ENCODE data around the gene MGLL. TPM values are rescaled to one million over a fixed set of nuclear protein-coding genes. Genes with fewer than 3 reads are reported as not detected.
A peak's percentile ranks its signal among the peaks of the same experiment; 100 is the strongest.

The MGLL gene
- total and polyA plus RNA-seq, 4 donors: 67.0 to 182 (median 78.2) TPM

DNA sequence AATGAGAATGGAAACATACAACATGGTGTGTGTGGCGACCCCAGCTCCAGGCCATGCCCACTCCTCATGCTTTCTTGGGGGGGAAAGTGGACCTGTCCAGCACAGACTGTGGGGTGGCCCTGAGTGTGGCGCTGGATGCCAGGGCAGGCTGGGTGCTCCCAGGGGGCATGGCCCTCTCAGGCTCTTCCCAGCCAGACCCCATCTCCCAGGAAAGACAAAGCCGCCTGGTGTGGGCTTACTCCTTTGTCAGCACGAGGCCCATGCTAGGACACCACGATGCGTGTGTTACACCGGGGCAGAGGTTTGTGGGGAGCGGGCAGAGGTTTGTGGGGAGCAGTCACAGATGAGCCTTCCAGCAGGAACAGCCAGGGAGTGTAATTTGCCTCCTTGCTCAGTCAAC is 81.1 kb downstream of the MGLL start:
- Histone ChIP-seq H3K27ac (ENCODE audit: low read depth in 1 of 2, low read length in 1 of 2) (peak overlapping the region in 1 of 2 donors; percentile 65), H3K4me1 (ENCODE audit: control insufficient read depth in 5 of 5, insufficient read depth in 5 of 5, low read length in 5 of 5) (peaks cover 0 to 26% (median 10%) of the 10 kb centered on the region in 5 donors)

DNA sequence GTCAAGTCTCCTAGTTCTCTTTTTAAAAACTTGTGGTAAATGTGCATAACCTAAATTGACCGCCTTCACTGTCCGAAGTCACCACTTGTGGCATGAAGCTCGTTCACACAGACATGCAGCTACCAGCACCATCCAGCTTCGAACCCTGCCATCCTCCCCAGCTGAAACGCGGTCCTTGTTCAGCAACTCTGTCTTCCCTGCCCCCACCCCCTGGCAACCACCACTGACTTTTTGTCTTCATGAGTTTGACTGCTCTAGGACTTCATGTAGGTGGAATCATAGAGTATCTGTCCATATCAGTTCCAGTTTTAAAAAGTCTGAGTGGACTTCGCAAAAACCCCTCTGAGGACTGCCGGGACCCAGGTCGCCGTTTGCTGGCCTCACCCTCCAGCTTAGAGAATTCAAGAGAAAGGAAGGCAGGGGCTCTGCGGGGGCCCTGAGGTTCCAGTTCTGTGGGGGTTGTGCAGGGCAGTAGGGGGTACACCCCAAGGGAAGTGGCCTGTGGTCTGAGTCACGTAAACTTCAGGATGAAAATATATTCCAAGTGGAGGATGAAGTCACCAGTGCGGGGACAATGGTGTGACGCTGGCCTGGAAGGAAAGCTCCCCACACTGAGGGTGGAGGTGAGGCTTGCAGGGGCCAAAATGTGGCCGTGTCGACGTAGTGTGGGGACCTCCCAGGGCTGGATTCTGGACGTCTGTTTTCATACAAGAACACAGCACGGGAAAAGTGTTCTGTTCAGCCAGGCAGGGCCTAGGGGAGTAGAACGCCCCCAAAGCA is 82.0 kb downstream of the MGLL start:
- ATAC-seq (ENCODE audit: insufficient read depth, low FRiP score) (no peak), DNase-seq (no peak)
- Histone ChIP-seq H3K4me1 (ENCODE audit: control insufficient read depth in 5 of 5, insufficient read depth in 5 of 5, low read length in 5 of 5) (peaks cover 0 to 35% (median 10%) of the 10 kb centered on the region in 5 donors), H3K9ac (ENCODE audit: insufficient read depth in 1 of 2, low read length in 2 of 2) (no peak overlapping the region), H3K27ac (ENCODE audit: low read depth in 1 of 2, low read length in 1 of 2) (peak overlapping the region in 1 of 2 donors; percentile 65), H3K9me3 (ENCODE audit: control insufficient read depth in 4 of 4, insufficient read depth in 3 of 4, low read length in 3 of 4) (no peaks in the 10 kb centered on the region), H3K27me3 (ENCODE audit: control insufficient read depth in 3 of 3, insufficient read depth in 3 of 3, low read length in 2 of 3) (no peaks in the 10 kb centered on the region), H3K36me3 (ENCODE audit: control insufficient read depth in 4 of 4, insufficient read depth in 4 of 4, low read length in 4 of 4) (peaks cover 0 to 5% (median 0%) of the 10 kb centered on the region in 4 donors), H3K4me3 (no peak overlapping the region)
- WGBS, 2 donors: 91 to 94% methylated on average over 20 of the region's 20 CpGs
- TF ChIP-seq, protein P1, sequence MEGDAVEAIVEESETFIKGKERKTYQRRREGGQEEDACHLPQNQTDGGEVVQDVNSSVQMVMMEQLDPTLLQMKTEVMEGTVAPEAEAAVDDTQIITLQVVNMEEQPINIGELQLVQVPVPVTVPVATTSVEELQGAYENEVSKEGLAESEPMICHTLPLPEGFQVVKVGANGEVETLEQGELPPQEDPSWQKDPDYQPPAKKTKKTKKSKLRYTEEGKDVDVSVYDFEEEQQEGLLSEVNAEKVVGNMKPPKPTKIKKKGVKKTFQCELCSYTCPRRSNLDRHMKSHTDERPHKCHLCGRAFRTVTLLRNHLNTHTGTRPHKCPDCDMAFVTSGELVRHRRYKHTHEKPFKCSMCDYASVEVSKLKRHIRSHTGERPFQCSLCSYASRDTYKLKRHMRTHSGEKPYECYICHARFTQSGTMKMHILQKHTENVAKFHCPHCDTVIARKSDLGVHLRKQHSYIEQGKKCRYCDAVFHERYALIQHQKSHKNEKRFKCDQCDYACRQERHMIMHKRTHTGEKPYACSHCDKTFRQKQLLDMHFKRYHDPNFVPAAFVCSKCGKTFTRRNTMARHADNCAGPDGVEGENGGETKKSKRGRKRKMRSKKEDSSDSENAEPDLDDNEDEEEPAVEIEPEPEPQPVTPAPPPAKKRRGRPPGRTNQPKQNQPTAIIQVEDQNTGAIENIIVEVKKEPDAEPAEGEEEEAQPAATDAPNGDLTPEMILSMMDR (IDR thresholded peaks at IDR 0.05; ENCODE audit: control extremely low read depth, extremely low read depth): no peak

More for the DNA sequence above, 81.1 kb downstream of the MGLL start:
- no peaks in the 10 kb centered on the region for H3K27me3 ChIP-seq (ENCODE audit: control insufficient read depth in 3 of 3, insufficient read depth in 3 of 3, low read length in 2 of 3)
- ATAC-seq (ENCODE audit: insufficient read depth, low FRiP score) (no peak), DNase-seq (no peak)
- H3K4me3 ChIP-seq: no peak overlapping the region
- 96 to 97% methylated on average over 8 of the region's 8 CpGs for WGBS, 2 donors
- H3K9me3 ChIP-seq (ENCODE audit: control insufficient read depth in 4 of 4, insufficient read depth in 3 of 4, low read length in 3 of 4): no peaks in the 10 kb centered on the region
- TF ChIP-seq, protein P1 (IDR thresholded peaks at IDR 0.05; ENCODE audit: control extremely low read depth, extremely low read depth): no peak
- H3K9ac ChIP-seq (ENCODE audit: insufficient read depth in 1 of 2, low read length in 2 of 2): no peak overlapping the region
- H3K36me3 ChIP-seq (ENCODE audit: control insufficient read depth in 4 of 4, insufficient read depth in 4 of 4, low read length in 4 of 4): peaks cover 0 to 5% (median 0%) of the 10 kb centered on the region in 4 donors

DNA sequence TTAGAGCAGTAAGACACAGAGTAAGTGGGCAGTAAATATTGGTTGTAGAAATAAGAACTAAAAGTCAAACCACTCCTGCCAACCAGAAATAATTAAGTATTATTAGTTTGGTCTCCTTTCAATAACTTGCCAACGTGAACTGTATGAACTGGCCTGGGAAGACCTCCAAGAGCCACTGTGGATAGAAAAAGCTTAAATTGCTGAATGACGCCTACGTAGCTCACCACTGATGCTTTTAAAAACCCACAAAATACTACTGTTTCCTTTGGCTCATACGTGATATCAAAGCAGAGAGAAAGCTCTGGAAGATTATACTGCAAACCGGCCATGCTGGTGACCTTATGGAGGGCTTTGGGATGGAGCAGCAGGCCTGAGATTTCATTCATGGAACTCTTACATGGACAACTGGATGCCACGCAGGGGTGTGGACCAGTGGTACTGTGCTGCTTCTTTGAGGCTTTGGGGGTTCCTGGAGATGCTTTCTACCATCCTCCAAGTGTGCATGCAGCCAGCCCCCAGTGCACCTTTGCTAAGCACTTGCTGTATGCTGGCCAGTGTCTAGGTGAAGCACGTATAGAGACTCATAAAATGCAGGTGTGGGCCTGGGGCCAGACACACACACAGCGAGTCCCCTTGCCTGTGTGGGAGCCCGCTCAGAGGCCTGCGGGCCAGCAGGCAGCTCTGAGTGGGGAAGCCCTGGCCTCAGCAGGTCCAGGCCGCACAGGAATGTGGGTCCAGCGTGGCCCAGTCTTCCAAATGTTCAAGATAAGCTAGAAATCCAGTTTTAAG is 82.8 kb downstream of the MGLL start:
- H3K9ac ChIP-seq (ENCODE audit: insufficient read depth in 1 of 2, low read length in 2 of 2): no peak overlapping the region
- peak overlapping the region in 1 of 2 donors; percentile 65 for H3K27ac ChIP-seq (ENCODE audit: low read depth in 1 of 2, low read length in 1 of 2)
- no peak overlapping the region for H3K4me3 ChIP-seq
- H3K27me3 ChIP-seq (ENCODE audit: control insufficient read depth in 3 of 3, insufficient read depth in 3 of 3, low read length in 2 of 3): no peaks in the 10 kb centered on the region
- H3K36me3 ChIP-seq (ENCODE audit: control insufficient read depth in 4 of 4, insufficient read depth in 4 of 4, low read length in 4 of 4): peaks cover 0 to 5% (median 0%) of the 10 kb centered on the region in 4 donors
- ATAC-seq (ENCODE audit: insufficient read depth, low FRiP score) (no peak), DNase-seq (no peak)
- TF ChIP-seq, protein P1 (IDR thresholded peaks at IDR 0.05; ENCODE audit: control extremely low read depth, extremely low read depth): no peak
- H3K9me3 ChIP-seq (ENCODE audit: control insufficient read depth in 4 of 4, insufficient read depth in 3 of 4, low read length in 3 of 4): no peaks in the 10 kb centered on the region
- peaks cover 2 to 42% (median 12%) of the 10 kb centered on the region in 5 donors for H3K4me1 ChIP-seq (ENCODE audit: control insufficient read depth in 5 of 5, insufficient read depth in 5 of 5, low read length in 5 of 5)
- 87 to 95% methylated on average over 12 of the region's 12 CpGs for WGBS, 2 donors

All from lung (tissue), 12 donors.